ENCODE results near the gene TBC1D22B.

Gene TBC1D22B

GRCh38 chr6:37354526-37355384 lies 97.2 kb downstream of the TBC1D22B start:
- peak; percentile 53 for DNase-seq (ENCODE audit: low read depth, low spot score)

GRCh38 chr6:37357288-37357687 lies 99.7 kb downstream of the TBC1D22B start:
- no peak for DNase-seq (ENCODE audit: low read depth, low spot score)

DNA sequence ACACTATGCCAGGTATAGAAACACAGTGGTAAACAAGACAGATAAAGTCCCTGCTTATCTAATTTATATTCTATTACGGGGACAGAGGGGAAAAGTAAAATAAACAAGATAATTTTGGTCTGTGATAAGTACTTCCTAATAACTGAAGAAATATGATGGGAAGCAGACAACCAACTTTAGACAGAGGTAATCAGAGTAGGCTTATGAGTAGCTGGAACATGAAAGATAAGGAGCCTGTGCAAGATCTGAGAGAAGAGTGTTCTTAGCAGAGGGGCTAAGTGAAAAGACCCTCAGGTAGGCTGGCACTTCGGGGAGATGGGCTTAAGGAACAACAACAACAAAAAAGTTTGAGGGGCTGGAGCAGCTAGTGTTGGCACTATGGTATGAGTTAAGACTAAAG lies 100.3 kb downstream of the TBC1D22B start:
- DNase-seq (ENCODE audit: low read depth, low spot score), result no peak

GRCh38 chr6:37359039-37359438 lies 101.5 kb downstream of the TBC1D22B start:
- DNase-seq (ENCODE audit: low read depth, low spot score), result no peak

- no peak for DNase-seq (ENCODE audit: low read depth, low spot score)
These were observed 104.7 kb downstream of the TBC1D22B start for GRCh38 chr6:37362101-37362828.

DNA sequence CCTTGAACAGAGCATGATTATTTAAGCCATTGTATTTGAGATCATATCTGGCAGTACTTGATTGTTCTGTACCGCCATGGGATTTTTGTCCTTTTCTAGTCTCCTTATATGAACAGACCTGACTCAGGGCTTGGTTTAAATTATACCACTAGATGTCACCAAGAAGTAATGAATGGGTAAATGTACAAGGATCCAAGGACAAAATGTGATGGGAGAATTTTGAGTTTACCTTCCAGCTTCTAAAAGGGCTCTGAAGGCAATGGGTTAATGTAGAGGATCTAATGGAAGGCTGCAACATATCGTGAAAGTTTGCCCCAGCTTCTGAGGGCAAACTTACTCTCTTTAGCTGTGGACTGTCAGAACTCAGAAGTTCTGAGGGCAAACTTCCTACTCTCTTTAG lies 108.2 kb downstream of the TBC1D22B start:
- peak; percentile 52 for DNase-seq (ENCODE audit: low read depth, low spot score)

DNA sequence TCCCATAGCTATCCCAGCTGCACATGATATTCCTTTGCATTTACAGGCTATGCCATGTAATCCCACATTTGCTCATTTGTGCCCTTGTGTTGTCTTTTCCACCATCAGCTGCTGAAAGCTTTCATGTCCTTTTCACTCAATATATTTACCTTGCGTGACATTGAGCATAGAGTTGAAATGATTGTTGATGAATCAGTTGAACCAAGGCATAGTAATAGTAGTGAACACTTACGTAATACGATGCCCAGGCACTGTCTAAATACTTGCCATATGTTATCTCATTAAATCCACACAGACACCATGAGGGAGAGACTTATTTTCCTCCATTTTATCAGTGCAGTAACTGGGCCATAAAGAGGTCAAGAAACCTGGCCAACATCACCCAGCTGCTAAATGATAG lies 109.3 kb downstream of the TBC1D22B start:
- DNase-seq (ENCODE audit: low read depth, low spot score), result no peak

GRCh38 chr6:37368961-37369320 lies 111.4 kb downstream of the TBC1D22B start:
- no peak for DNase-seq (ENCODE audit: low read depth, low spot score)

DNA sequence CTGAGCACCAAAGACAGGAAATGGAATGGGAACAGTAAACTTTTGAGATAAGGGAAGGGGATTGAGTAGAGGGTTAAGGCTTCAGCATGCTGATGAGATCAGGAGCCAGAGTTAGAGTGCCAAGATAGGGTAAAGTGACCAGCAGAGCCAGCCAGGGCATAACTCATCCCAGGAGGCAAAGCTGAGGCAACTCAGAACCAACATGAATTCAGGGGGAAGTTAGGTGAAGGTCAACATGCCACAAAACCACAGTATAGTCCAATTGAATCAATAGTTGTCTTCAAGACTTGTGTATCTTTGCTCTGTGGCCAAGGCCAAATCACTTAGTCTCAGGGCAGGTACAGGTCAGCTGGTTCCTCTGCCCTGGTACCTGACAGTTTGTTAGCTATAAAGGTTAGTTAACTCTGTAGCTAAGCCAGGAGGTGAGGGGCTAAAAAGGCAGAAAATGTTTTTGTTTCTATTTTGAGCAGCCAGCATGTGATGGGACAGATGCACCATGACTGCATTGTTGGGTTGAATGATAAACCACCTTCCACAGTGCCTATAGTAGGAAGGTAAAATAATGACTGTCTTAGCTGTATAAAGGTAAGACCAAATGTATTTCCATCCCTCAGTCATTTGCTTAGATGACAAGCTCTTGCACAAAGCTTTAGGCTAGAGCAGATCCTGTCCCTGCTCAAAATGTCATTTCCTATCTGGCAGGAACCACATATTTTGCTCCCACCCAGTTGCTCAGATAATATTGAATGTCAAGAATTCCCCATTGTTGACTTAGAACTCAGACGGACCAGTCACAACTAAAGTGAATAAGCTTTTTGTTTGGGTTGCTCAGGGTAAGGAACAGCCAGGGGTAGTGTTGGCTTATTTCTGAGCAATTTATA lies 112.0 kb downstream of the TBC1D22B start:
- peak; percentile 58 for DNase-seq (ENCODE audit: low read depth, low spot score)

DNA sequence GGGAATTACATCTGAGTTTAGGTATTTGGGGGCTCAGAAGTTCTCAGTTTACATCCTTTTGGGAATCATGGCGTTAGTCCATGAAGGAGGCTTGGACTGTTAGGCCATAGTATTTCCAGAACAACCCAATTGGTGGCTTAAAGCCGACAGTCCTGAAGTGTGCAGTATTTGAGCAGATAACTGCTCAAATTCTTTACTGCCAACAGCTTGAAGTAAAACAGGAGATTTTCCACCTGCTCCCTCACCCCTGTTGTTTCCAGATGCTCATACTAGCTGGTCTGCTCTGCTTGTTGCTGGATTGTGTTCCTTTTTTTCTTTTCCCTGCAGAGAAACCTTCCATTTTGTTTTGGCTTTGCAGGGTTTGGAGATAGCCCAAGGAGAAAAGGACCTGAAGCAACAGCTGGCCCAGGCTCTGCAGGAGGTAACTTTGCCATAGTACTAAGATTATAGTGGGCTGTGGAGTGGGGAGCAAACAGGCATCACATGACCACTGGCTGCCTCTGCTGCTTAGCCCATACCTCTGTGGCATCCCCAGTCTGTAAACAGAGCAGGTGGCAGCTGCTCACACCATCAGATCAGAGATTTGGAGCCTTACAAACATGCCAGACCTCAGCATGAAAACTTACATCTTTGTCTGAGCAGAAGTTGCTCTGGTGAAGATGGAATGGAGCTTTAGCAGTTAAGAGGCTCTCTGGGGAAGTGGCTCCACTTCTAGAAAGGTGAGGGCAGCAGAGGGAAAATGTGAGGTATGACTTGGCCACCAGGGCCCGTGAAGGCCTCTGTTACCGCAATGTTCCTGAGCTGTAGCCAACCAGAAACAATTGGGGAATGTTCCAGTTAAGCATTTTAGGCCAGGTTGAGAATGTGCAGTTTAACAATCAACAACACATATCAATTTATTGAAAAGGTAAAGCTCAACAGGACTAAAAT lies 113.8 kb downstream of the TBC1D22B start:
- DNase-seq (ENCODE audit: low read depth, low spot score), result peak; percentile 42

DNA sequence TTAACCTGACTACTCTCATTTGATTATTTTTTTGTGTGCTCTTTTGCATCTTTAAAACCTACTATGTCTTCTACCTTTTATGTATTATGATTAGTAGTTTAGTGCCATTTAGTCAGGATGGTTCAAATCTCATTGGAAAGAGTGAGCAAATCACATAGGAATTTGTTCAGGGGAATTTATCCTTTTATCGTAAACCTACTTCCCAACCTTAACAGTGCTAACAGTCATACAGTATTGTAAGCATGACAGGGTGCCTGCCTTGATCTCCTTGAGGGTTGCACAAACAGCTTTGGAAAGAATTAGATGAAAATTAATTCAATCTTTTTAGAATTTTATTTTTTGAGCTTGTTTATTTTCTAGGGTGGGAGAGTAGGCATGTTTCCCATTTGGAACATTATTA lies 114.5 kb downstream of the TBC1D22B start:
- peak; percentile 44 for DNase-seq (ENCODE audit: low read depth, low spot score)

- peak; percentile 59 for DNase-seq (ENCODE audit: low read depth, low spot score)
These were observed 116.4 kb downstream of the TBC1D22B start for GRCh38 chr6:37373822-37374471.

DNA sequence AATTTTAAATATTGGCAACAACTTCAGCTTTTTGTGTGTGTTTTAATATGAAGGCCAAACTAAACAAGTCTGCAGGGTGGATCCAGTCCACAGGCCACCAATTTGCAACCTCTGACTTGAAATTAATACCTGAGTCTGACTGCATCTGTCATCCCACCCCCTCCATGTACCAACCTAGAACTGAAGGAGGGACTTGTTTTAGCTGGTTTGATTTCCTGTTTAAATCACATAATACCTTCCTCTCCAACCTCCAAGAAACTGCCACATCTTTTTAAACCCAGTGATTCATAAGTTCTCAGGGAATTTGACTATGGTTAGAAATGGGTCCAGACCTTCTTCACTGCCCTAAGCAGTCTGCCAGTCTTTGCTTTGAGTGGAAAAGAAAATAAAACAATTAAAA lies 117.8 kb downstream of the TBC1D22B start:
- no peak for DNase-seq (ENCODE audit: low read depth, low spot score)

DNA sequence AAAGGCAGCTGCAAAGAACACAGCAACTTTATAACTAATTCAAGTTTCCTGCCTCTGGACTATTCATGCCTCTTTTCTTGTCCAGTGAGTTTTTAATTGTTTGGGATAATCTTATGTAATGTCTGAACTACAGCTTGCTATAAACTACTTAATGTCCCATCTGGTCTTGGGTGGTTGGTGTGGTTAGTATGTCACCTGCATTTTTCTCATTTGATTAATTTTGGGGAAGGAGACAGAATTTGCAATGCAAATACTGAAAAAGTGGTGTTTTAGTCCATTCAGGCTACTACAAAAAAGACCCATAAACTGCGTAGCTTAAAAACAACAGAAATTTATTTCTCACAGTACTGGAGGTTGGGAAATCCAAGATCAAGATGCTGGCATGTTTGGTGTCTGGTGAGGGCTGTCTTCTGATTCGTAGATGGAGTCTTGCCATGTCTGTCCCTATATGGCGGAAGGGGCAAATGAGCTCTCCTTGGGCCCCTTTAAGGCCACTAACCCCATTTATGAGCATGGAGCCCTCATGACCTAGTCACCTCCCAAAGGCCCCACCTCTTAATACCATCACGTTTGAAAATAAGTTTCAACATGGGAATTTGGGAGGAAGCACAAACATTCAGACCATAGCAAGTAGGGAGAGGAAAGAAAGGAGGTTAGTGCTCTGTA lies 118.6 kb downstream of the TBC1D22B start:
- no peak for DNase-seq (ENCODE audit: low read depth, low spot score)

DNA sequence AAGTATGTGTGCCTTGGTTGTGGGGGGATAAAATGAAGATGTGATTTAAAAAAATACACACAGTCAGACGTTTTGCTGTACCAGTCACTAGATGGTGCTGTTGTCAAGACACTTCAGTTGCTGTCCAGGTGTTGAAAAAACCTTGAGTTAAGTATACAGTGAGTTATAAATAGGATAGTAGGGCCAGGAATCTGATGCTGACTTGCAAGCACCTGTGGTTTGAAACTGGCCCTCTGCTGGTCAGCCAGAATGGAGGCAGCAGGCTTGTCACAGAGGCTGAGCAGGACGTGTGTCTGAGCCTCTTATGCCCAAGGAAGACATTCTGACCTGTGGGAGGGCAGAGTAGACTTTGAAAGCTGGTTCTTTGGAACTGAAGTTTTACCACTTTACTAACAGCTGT lies 124.0 kb downstream of the TBC1D22B start:
- DNase-seq (ENCODE audit: low read depth, low spot score), result peak; percentile 70

Data from astrocyte of the hippocampus (primary cell).